Activated CD4-positive, alpha-beta T cell treated with anti-CD3 and anti-CD28 coated beads, Interleukin-2, amount 10 ng/mL, durations not matched to agents 7 days and 5 days (primary cell): ENCODE measurements around the gene SKA2. TPM values are rescaled to one million over a fixed set of nuclear protein-coding genes. Genes with fewer than 3 reads are reported as not detected.
A peak's percentile ranks its signal among the peaks of the same experiment; 100 is the strongest.
"Not testable (repeated sequence)": the region's sequence is repeated elsewhere in the genome, so short reads cannot be mapped to it uniquely, and the experiment has no call there.

Source experiments
- CTCF ChIA-PET: fragments of 350-600 bp; sonication (Branson Sonifier 250); formaldehyde crosslinking; loops from one replicate; lab custom pipeline; 2021; ENCODE audit warnings: antibody characterized with exemption; lab: Charles Lee
- POLR2A ChIA-PET: fragments of 350-600 bp; sonication (Branson Sonifier 250); formaldehyde crosslinking; loops from one replicate; lab custom pipeline; 2021; ENCODE audit warnings: antibody characterized with exemption; lab: Charles Lee
- DNase-seq: peaks from one replicate; pipeline ENCODE4 v3.0.0-alpha.2; 2020
- H3K27ac Mint-ChIP-seq: one replicate; pipeline ENCODE4 v1.8.0; 2021; ENCODE audit warnings: mild to moderate bottlenecking, moderate library complexity, mixed read lengths
- H3K27me3 Mint-ChIP-seq: one replicate; pipeline ENCODE4 v1.8.0; 2021; ENCODE audit warnings: mixed read lengths
- H3K36me3 Mint-ChIP-seq: one replicate; pipeline ENCODE4 v1.8.0; 2021; ENCODE audit warnings: low read depth, mixed read lengths
- H3K4me1 Mint-ChIP-seq: one replicate; pipeline ENCODE4 v1.8.0; 2021; ENCODE audit warnings: mixed read lengths
- H3K4me3 Mint-ChIP-seq: one replicate; pipeline ENCODE4 v1.8.0; 2021; ENCODE audit warnings: mild to moderate bottlenecking, moderate library complexity, mixed read lengths
- H3K9me3 Mint-ChIP-seq: one replicate; pipeline ENCODE4 v1.8.0; 2021; ENCODE audit warnings: mixed read lengths
- microRNA-seq: library from miRNA; unstranded; fragments of <30 nt; microRNA quantifications from one replicate; pipeline ENCODE4 v1.2.0, GENCODE V29; 2021; ENCODE audit warnings: borderline microRNAs expressed, borderline replicate concordance
- total RNA-seq, 2 experiments: library from RNA; stranded (reverse); gene quantifications; one replicate each; pipeline ENCODE4 v1.2.3, GENCODE V29; 2021

The SKA2 gene
- total RNA-seq, 2 experiments from 2014 or later: 111 to 146 TPM

GRCh38 chr17:59090593-59090992 is 64.4 kb downstream of the SKA2 start:
- POLR2A ChIA-PET, H3K27ac Mint-ChIP-seq, CTCF ChIA-PET, H3K4me1 Mint-ChIP-seq, H3K27me3 Mint-ChIP-seq, DNase-seq, H3K9me3 Mint-ChIP-seq, H3K4me3 Mint-ChIP-seq: not testable (repeated sequence)
- H3K36me3 Mint-ChIP-seq: peaks cover 21% of the 10 kb centered on the region

DNA sequence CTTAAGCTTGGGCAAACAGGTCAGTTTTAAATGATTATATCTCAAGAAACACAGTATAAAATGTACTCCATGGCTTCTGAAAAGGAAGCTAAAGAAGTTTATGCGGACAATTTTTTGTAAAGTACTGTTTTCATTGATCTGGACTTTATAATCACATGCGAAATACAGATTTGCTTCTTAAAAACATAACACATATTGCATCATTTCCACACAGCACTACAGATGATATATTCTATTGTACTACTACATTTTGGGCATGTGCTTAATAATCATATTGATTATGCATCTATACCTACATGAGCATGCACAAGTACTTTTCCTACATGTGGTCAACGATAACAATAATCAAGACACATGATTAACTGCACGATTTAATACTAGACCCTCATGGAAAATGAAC is 70.8 kb downstream of the SKA2 start:
- peaks cover 8% of the 10 kb centered on the region for H3K4me1 Mint-ChIP-seq
- H3K4me3 Mint-ChIP-seq: no peak overlapping the region
- no peaks in the 10 kb centered on the region for H3K9me3 Mint-ChIP-seq
- CTCF ChIA-PET: interaction anchor here (0.6 to 1.0 kb wide), 3 partner anchors 20 to 166 kb away, joined by 3 to 4 read pairs (median 3); no protein-coding TSS in a partner anchor
- POLR2A ChIA-PET: no interaction called here
- H3K27me3 Mint-ChIP-seq: no peaks in the 10 kb centered on the region
- no peak overlapping the region for H3K27ac Mint-ChIP-seq
- no peak for DNase-seq
- peaks cover 33% of the 10 kb centered on the region for H3K36me3 Mint-ChIP-seq

DNA sequence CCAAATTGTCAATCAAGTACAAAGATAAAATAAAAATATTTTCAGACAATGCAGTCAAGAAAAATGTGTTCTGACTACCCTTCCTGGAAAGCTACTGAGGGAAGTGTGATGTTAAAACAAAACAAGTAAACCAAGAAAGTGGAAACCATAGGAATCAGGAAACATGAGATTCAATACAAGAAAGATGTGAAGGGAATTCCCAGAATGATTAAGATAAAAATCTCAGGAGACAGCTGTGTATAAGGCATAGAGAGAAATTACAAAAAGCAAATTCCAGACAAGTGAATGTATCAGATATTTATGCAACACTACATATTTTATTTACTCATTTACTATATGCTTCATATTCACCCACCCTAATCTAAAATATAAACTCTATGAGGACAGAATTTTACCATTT is 80.5 kb downstream of the SKA2 start:
- DNase-seq: no peak
- H3K9me3 Mint-ChIP-seq: no peaks in the 10 kb centered on the region
- ChIA-PET CTCF (no interaction called here), POLR2A (no interaction called here)
- H3K4me3 Mint-ChIP-seq: no peak overlapping the region
- no peaks in the 10 kb centered on the region for H3K27me3 Mint-ChIP-seq
- H3K27ac Mint-ChIP-seq: no peak overlapping the region
- H3K36me3 Mint-ChIP-seq: peaks cover 38% of the 10 kb centered on the region
- H3K4me1 Mint-ChIP-seq: no peaks in the 10 kb centered on the region

DNA sequence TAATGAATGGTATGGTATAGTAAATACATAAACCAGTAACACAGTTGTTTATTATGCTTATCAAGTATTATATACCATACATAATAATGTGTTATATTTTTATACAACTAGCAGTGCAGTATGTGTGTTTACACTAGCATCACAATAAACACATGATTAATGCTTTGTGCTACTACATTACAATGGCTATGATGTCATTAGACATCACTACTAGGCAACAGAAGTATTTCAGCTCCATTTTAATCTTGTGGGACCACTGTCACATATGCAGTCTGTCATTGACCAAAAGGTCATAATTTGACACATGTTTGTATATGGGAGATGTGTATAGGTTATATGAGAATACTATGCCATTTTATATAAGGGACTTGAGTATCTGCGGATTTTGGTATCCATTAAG is 81.0 kb downstream of the SKA2 start:
- no peaks in the 10 kb centered on the region for H3K27me3 Mint-ChIP-seq
- CTCF ChIA-PET: no interaction called here
- H3K4me1 Mint-ChIP-seq: no peaks in the 10 kb centered on the region

GRCh38 chr17:59069856-59070255 is 85.1 kb downstream of the SKA2 start:
- H3K36me3 Mint-ChIP-seq: peaks cover 35% of the 10 kb centered on the region
- H3K9me3 Mint-ChIP-seq: no peaks in the 10 kb centered on the region
- H3K4me3 Mint-ChIP-seq: no peak overlapping the region
- H3K27ac Mint-ChIP-seq: no peak overlapping the region
- no peak for DNase-seq
- CTCF ChIA-PET: interaction anchor here (0.6 to 1.5 kb wide), 4 partner anchors 11 to 65 kb away, joined by 3 to 4 read pairs (median 3); no protein-coding TSS in a partner anchor
- no peaks in the 10 kb centered on the region for H3K27me3 Mint-ChIP-seq
- H3K4me1 Mint-ChIP-seq: no peaks in the 10 kb centered on the region
- POLR2A ChIA-PET: interaction anchor here (0.6 kb wide), 1 partner anchor 410 kb away, joined by 3 read pairs; no protein-coding TSS in a partner anchor

More for the DNA sequence above, 81.0 kb downstream of the SKA2 start:
- no peak overlapping the region for H3K27ac Mint-ChIP-seq
- no peak for DNase-seq
- H3K36me3 Mint-ChIP-seq: peaks cover 37% of the 10 kb centered on the region
- H3K4me3 Mint-ChIP-seq: no peak overlapping the region
- POLR2A ChIA-PET: no interaction called here
- no peaks in the 10 kb centered on the region for H3K9me3 Mint-ChIP-seq

- H3K36me3 Mint-ChIP-seq: peaks cover 37% of the 10 kb centered on the region
- POLR2A ChIA-PET: no interaction called here
- no peak for DNase-seq
- H3K4me1 Mint-ChIP-seq: no peaks in the 10 kb centered on the region
- no peaks in the 10 kb centered on the region for H3K9me3 Mint-ChIP-seq
- CTCF ChIA-PET: no interaction called here
- no peak overlapping the region for H3K27ac Mint-ChIP-seq
- no peak overlapping the region for H3K4me3 Mint-ChIP-seq
- H3K27me3 Mint-ChIP-seq: no peaks in the 10 kb centered on the region
Observed at GRCh38 chr17:59067756-59068155, 87.2 kb downstream of the SKA2 start.

GRCh38 chr17:59067340-59067739 is 87.6 kb downstream of the SKA2 start:
- no peak for DNase-seq
- ChIA-PET CTCF (interaction anchor here (0.9 kb wide), 1 partner anchor 39 kb away, joined by 3 read pairs; the partner anchor contains the start of gene TRIM37), POLR2A (no interaction called here)
- Mint-ChIP-seq H3K4me3 (no peak overlapping the region), H3K9me3 (no peaks in the 10 kb centered on the region), H3K27me3 (no peaks in the 10 kb centered on the region), H3K27ac (no peak overlapping the region), H3K36me3 (peaks cover 39% of the 10 kb centered on the region), H3K4me1 (no peaks in the 10 kb centered on the region)

DNA sequence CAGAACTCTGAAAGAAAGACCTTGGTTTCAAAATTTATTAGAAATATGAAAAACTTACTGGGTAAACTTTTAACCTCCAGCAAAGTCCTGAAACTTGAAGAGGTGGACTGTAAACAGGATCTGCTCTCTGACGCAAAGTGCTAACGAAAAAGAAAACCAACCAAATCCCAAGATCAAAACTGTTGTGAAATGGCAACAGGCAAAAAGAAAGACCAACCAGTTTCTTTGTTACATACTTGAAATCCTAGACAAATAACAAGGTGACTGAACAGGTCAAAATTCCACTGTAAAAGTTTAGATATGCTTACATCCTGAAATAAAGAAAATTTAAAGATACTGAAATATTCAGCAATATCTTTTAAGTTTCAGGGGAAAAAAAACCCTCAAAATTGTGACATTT is 92.5 kb downstream of the SKA2 start:
- CTCF ChIA-PET: no interaction called here
- H3K36me3 Mint-ChIP-seq: peaks cover 32% of the 10 kb centered on the region

More for the DNA sequence above, 92.5 kb downstream of the SKA2 start:
- Mint-ChIP-seq H3K4me3 (no peak overlapping the region), H3K9me3 (no peaks in the 10 kb centered on the region), H3K27ac (no peak overlapping the region), H3K27me3 (no peaks in the 10 kb centered on the region), H3K4me1 (no peaks in the 10 kb centered on the region)
- POLR2A ChIA-PET: no interaction called here
- no peak for DNase-seq

Small RNAs within 50 kb of the gene (microRNA-seq; reads per million reads assigned to microRNA genes)
- 56.9 reads per million, percentile 64 among the genes with 10 or more reads in this experiment for gene MIR301A
- gene MIR454: 2,651 reads per million, percentile 92 among the genes with 10 or more reads in this experiment

Other genes with a start within 250 kb of the SKA2 start
- 10 to 100 TPM; 22.6 to 27.9 TPM for gene TRIM37, start 48.3 kb downstream of the SKA2 start, total RNA-seq
- gene PRR11, start 560 bp upstream of the SKA2 start, total RNA-seq: 10 to 100 TPM; 80.8 to 95.2 TPM
- gene SMG8, start 54.8 kb upstream of the SKA2 start, total RNA-seq: 10 to 100 TPM; 16.3 to 18.3 TPM
- gene GDPD1, start 65.3 kb upstream of the SKA2 start, total RNA-seq: 1 to 10 TPM; 2.2 to 2.5 TPM
- gene YPEL2, start 176.5 kb upstream of the SKA2 start, total RNA-seq: 10 to 100 TPM in 1 of 2 experiments, 1 to 10 TPM in 1; 9.4 to 13.2 TPM